GM12875 (cell line): ENCODE measurements around the gene MAP2.

ENCODE experiments used
- H3K4me3 ChIP-seq: one replicate; pipeline ENCODE4 v1.5.1; 2011; ENCODE audit warnings: low read depth, low read length, control low read depth
- TF ChIP-seq, protein P1 (sequence below): IDR thresholded peaks from 2 replicates; pipeline ENCODE4 v1.5.1; 2011; ENCODE audit warnings: low read depth, mild to moderate bottlenecking, control low read depth, inconsistent platforms, low read length, moderate library complexity, borderline replicate concordance; ENCODE audit not compliant: insufficient read depth

MAP2 gene

DNA sequence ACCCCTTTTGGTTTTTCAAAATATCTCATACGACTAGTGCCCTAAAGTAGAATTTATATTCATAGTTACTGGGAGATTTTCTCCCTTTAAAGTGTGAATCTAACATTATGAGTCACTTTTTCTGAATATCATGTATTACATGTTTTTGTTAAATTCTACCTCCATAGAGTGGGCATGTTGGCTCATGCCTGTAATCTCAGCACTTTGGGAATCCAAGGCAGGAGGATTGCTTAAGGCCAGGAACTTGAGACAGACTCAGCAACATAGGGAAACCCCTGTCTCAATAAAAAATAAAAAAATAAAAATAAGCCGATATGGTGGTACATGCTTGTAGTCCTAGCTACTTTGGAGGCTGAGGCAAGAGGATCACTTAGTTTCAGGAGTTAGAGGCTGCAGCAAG, 302.5 kb downstream of the MAP2 start:
- no peak overlapping the region for H3K4me3 ChIP-seq
- TF ChIP-seq, protein P1, sequence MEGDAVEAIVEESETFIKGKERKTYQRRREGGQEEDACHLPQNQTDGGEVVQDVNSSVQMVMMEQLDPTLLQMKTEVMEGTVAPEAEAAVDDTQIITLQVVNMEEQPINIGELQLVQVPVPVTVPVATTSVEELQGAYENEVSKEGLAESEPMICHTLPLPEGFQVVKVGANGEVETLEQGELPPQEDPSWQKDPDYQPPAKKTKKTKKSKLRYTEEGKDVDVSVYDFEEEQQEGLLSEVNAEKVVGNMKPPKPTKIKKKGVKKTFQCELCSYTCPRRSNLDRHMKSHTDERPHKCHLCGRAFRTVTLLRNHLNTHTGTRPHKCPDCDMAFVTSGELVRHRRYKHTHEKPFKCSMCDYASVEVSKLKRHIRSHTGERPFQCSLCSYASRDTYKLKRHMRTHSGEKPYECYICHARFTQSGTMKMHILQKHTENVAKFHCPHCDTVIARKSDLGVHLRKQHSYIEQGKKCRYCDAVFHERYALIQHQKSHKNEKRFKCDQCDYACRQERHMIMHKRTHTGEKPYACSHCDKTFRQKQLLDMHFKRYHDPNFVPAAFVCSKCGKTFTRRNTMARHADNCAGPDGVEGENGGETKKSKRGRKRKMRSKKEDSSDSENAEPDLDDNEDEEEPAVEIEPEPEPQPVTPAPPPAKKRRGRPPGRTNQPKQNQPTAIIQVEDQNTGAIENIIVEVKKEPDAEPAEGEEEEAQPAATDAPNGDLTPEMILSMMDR, result no peak

DNA sequence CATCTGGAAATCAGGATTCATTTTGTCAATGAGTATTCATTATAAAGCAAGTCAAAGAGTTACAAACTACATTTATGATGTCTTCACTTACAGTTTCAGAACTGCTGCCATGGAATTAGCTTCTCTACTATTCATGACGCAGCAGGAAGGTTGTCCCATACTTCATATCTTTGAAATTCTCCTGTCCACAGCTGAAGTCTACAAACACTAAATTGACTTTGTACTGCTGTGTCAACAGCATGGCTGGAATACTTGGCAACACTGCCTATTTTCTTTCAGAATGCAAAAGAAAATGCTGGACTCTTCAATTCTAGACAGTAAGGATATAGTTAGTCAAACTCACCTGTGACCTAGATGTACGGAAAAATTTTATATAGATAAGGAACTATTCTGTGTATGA, 303.2 kb downstream of the MAP2 start:
- H3K4me3 ChIP-seq, result no peak overlapping the region
- TF ChIP-seq, protein P1, result no peak

DNA sequence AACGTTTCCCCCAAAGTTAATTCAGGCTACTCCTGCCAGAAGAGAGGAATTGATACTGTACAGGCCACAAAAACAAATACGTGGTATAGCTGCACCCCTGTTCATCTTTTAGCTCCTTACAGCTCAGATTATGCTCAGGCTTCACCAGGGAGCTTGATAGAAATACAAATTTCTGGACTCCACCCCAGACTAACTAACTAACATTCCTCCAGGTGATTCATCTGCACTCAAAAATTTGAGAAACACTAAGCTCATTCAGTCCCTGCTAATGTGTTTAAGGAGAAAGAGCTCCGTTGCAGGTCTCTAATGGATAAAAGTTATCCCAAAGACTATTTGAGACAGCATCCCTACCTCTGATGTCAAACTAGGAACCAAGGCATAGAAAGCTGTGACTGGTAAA, 311.0 kb downstream of the MAP2 start:
- TF ChIP-seq, protein P1, result no peak
- no peak overlapping the region for H3K4me3 ChIP-seq

DNA sequence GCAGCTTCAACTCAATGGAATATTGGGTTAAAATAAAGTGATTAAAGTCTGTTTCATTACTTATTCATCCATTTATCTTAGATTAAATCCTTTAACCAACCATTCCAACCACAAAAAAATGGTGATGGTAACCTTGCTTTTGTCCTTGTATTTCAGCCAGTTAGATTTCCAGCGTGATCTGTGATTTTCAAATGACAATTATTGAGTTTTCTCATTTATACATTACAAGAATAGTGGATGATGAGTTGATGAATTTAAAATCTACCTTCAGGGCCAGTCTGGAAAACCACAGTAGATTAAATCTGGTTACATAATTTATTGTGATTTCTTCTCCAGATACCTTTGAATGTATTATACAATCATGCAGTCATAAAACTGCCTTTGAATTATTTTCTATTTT, 318.1 kb downstream of the MAP2 start:
- TF ChIP-seq, protein P1, result no peak
- H3K4me3 ChIP-seq, result no peak overlapping the region

DNA sequence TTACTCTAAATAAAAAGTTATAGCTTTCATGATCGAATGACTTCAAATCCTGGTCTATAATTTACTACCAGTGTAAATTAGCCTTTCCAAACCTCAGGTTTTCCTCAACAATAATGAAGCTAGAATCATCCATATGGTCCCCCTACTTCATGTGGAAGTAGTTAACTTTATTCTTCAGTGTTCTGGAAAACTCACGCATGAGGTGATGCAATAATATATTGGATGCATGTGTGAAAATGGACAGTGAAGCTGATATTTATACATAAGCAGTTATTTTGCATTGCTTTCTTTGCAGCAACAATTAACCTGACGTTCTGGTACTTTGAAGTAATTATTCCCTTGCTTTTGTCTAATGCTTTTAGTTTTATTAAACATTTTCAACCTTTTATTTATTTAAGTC, 329.2 kb downstream of the MAP2 start:
- no peak overlapping the region for H3K4me3 ChIP-seq
- TF ChIP-seq, protein P1, result no peak

DNA sequence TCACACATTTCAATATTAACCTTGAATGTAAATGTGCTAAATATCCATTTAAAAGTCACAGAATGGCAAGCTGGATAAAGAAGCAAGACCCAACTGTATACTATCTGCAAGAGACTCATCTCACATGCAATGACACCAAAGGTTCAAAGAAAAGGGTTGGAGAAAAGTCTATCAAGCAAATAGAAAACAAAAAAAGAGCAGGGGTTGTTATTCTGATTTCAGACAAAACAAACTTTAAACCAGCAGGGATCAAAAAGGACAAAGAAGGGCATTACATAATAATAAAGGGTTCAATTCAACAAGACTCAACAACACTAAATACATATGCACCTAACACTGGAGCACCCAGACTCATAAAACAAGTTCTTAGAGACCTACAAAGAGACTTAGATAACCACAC, 333.3 kb downstream of the MAP2 start:
- TF ChIP-seq, protein P1, result no peak
- H3K4me3 ChIP-seq, result no peak overlapping the region

DNA sequence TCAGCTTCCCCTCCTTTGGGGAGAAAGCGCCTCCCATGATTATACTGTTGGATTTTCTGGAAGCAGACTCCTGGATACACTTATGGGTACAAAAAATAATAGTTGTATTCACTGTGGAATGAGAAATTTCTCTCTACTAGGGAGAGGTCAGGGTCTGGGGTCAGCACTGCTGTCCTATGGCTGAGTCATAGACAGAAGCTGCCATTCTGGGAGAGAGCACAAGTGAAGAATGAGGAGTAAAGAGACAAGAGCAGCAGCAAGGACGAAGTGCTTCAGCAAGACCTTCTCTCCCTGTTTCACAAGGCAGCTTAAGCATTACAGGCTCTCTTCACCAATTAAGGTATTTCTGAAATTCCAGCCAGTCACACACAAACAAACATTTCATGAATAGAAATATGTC, 337.7 kb downstream of the MAP2 start:
- TF ChIP-seq, protein P1, result no peak
- H3K4me3 ChIP-seq, result no peak overlapping the region
